Prostate gland (tissue), 2 donors: ENCODE results near the gene IL12RB1. TPM values are rescaled to one million over a fixed set of nuclear protein-coding genes. Genes with fewer than 3 reads are reported as not detected.

ENCODE experiments used
- DNase-seq: peaks from one replicate; pipeline ENCODE4 v3.0.0-alpha.2; 2019; ENCODE audit warnings: low spot score
- H3K27ac ChIP-seq, 2 donors: fragments of 200-600 bp; sonication (generic); 2 replicates each; pipeline ENCODE4 v1.5.1; 2017 to 2019
- H3K27me3 ChIP-seq: fragments of 200-600 bp; sonication (generic); replicated peaks from 2 replicates; pipeline ENCODE4 v1.5.1; 2019; ENCODE audit not compliant: insufficient read depth
- H3K36me3 ChIP-seq, 2 donors: fragments of 200-600 bp; sonication (generic); 1 replicate in 1 of 2; 2 replicates in 1 of 2; pipeline versions ENCODE4 v1.5.1 to v1.8.1; 2017 to 2019
- H3K4me1 ChIP-seq: fragments of 200-600 bp; sonication (generic); replicated peaks from 2 replicates; pipeline ENCODE4 v1.5.1; 2019
- H3K4me3 ChIP-seq, 2 donors: fragments of 200-600 bp; sonication (generic); 2 replicates each; pipeline ENCODE4 v1.5.1; 2017 to 2019
- H3K9me3 ChIP-seq: fragments of 200-600 bp; sonication (generic); 2 replicates; pipeline ENCODE4 v1.5.1; 2017
- POLR2A ChIP-seq: fragments of 450-650 bp; IDR thresholded peaks from one replicate; pipeline ENCODE4 v1.6.1; 2016; ENCODE audit warnings: antibody characterized with exemption, mild to moderate bottlenecking
- POLR2AphosphoS5 ChIP-seq: sonication (generic); formaldehyde crosslinking; IDR thresholded peaks from one replicate; pipeline ENCODE4 v1.6.1; 2017; ENCODE audit warnings: antibody characterized with exemption
- WGBS: methylation state at CpG from one replicate; pipeline ENCODE4 v1.1.5; 2018; 5-methylcytosine and 5-hydroxymethylcytosine counted together
- intact Hi-C: fragments of 100-400 bp; cut with DNase I; formaldehyde crosslinking; loops from one replicate; pipeline ENCODE4 v1.14.2; 2022
- total RNA-seq, 2 donors: library from RNA; depleted of rRNA; stranded (reverse); fragments of >200 nt; gene quantifications; one replicate each; pipeline ENCODE4 v1.1.0, GENCODE V29; 2016
- TF ChIP-seq, protein P1 (sequence below), 4 experiments: fragments of 200-600 bp in 2 of 4; fragments of 450-650 bp in 2 of 4; sonication (generic) in 2 of 4; IDR thresholded peaks; 1 replicate in 3 of 4; 2 replicates in 1 of 4; pipeline ENCODE4 v1.5.1; 2016 to 2019; ENCODE audit warnings: antibody characterized with exemption in 4 of 4, mild to moderate bottlenecking in 2 of 4, moderate library complexity in 2 of 4

Gene IL12RB1
- total RNA-seq, 2 donors from 2014 or later = 0.62 to 0.73 TPM

DNA sequence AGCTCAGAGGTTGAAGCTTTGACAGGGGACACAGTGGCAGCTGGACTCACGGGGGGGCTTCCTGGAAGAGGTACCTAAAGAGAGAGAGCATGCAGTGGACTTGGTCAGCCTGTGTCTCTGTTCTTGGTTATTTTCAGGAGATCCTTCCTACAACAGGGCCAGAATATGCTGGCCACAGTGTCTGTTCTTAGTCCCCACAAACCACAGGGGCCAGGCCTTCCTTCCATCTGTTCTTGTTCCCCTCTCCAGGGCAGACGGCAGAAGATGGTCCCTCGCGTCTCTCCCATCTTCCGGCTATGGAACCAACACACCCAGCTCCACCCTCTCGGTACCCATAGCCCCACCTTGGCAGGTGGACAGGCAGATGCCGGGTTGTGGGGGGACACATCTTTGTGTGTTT is 35.7 kb upstream of the IL12RB1 start:
- Histone ChIP-seq H3K9me3 (no peaks in the 10 kb centered on the region), H3K27me3 (no peaks in the 10 kb centered on the region), H3K4me1 (peaks cover 1% of the 10 kb centered on the region), H3K4me3 (no peak overlapping the region), H3K36me3 (no peaks in the 10 kb centered on the region), H3K27ac (no peak overlapping the region)
- WGBS = 91% methylated on average over 7 of the region's 7 CpGs
- DNase-seq = no peak
- TF ChIP-seq POLR2A (no peak), POLR2AphosphoS5 (no peak)
- TF ChIP-seq, protein P1, sequence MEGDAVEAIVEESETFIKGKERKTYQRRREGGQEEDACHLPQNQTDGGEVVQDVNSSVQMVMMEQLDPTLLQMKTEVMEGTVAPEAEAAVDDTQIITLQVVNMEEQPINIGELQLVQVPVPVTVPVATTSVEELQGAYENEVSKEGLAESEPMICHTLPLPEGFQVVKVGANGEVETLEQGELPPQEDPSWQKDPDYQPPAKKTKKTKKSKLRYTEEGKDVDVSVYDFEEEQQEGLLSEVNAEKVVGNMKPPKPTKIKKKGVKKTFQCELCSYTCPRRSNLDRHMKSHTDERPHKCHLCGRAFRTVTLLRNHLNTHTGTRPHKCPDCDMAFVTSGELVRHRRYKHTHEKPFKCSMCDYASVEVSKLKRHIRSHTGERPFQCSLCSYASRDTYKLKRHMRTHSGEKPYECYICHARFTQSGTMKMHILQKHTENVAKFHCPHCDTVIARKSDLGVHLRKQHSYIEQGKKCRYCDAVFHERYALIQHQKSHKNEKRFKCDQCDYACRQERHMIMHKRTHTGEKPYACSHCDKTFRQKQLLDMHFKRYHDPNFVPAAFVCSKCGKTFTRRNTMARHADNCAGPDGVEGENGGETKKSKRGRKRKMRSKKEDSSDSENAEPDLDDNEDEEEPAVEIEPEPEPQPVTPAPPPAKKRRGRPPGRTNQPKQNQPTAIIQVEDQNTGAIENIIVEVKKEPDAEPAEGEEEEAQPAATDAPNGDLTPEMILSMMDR (IDR thresholded peaks at IDR 0.05) = no peak
- intact Hi-C loops = no loop called here

DNA sequence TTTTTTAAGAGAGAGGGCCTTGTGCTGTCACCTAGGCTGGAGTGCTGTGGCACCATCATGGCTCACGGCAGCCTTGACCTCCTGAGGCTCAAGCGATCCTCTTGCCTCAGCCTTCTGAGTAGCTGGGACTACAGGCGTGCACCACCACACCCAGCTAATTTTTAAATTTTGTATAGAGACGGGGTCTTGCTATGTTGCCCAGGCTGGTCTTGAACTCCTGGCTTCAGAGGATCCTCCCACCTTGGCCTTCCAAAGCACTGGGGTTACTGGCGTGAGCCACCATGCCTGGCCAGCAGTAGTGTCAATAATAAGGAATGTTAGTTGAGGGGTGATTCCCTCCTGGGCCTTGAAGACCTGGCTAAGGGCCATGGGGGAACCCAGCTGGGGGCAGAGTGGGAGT is 34.4 kb upstream of the IL12RB1 start:
- Histone ChIP-seq H3K4me1 (peaks cover 6% of the 10 kb centered on the region), H3K36me3 (no peaks in the 10 kb centered on the region), H3K27ac (no peak overlapping the region), H3K9me3 (no peaks in the 10 kb centered on the region), H3K4me3 (no peak overlapping the region), H3K27me3 (no peaks in the 10 kb centered on the region)
- TF ChIP-seq, protein P1 (IDR thresholded peaks at IDR 0.05) = no peak
- TF ChIP-seq POLR2AphosphoS5 (no peak), POLR2A (no peak)
- WGBS = 97% methylated on average over 5 of the region's 5 CpGs
- DNase-seq = no peak
- intact Hi-C loops = no loop called here

DNA sequence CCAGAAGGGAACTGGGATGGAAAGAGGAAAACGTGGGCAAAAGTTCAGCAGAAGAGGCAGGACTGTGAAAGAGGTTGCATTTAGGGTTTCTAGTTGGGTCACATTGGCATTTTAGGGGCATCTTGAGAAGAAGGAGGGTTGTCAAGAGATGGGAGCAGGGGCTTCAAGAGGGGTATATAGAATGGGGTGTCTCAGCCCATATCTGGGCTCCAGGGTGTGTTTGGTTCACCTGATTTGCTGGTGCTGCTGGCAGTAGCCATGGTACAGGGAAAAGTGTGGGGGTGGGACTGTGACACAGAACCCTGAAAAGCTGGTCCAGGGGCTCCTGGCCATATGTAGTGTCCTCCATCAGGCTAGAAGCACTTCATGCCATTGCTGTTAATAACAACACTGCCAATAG is 33.4 kb upstream of the IL12RB1 start:
- no peak for TF ChIP-seq POLR2A
- DNase-seq = no peak
- Histone ChIP-seq H3K36me3 (no peaks in the 10 kb centered on the region), H3K27me3 (no peaks in the 10 kb centered on the region), H3K27ac (no peak overlapping the region), H3K9me3 (no peaks in the 10 kb centered on the region), H3K4me1 (peaks cover 6% of the 10 kb centered on the region), H3K4me3 (no peak overlapping the region)
- WGBS = 68% methylated on average over 1 of the region's 1 CpG
- intact Hi-C loops = no loop called here

DNA sequence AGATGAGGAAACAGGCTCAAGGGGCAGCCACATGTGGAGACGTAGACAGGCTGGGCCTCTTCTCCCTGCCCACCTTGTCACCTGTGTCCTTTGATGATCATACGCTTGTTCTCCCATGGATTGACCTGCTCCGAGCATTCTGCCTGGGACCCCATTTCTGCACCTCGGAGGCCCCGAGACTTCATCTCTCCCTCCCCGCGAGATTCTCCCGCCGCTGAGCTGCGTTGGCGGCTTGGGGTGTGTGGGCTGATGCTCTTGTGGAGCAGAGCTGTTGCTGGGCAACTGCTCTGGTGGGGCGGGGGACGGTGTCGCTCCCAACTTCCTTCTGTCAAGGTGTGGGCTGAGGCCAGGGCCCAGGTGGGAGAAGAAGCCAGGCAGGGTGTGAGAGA is 33.0 kb upstream of the IL12RB1 start:
- Histone ChIP-seq H3K4me3 (no peak overlapping the region), H3K27ac (no peak overlapping the region), H3K4me1 (peaks cover 6% of the 10 kb centered on the region), H3K36me3 (no peaks in the 10 kb centered on the region), H3K9me3 (no peaks in the 10 kb centered on the region), H3K27me3 (no peaks in the 10 kb centered on the region)
- no peak for DNase-seq
- intact Hi-C loops = loop anchor here (5.0 kb wide), 1 partner anchor 33 kb away; the partner anchor contains the start of gene PIK3R2
- WGBS = 79% methylated on average over 14 of the region's 14 CpGs
- TF ChIP-seq POLR2A (no peak), POLR2AphosphoS5 (no peak)
- TF ChIP-seq, protein P1 (IDR thresholded peaks at IDR 0.05) = no peak

DNA sequence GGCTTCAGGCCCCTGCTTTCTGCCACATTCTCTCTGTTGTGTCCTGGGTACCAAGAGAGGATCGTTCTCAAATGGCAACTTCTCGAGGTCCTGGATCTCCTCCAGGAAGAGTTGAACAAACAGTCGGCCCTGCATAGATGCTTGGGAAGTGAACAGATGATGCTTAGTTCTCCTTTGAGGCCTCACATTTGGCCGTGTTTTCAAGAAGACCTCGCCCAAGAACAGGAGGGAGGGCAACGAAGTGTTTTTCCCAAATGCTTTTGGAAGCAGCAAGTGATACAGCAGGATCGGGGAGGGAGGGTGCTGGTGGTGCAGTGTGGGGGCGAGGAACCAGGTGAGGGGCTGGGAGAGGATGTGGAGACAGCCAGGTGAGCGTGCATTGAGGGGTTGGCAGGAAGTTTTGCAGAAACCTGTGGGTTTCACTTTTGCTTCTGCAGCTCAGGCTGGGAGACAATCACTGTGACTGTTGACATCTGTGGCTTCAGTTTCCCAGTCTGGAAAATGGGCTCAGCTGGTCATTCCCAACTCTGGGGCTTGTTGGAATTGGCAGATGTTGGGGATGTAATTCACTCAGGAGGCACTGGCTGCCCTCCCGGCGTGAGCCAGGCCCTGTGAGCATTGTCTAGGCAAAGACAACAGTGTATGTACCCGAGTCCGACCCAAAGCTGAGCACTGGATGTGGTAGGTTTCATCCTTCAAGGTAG is 32.4 kb upstream of the IL12RB1 start:
- intact Hi-C loops = loop anchor here (5.0 kb wide), 1 partner anchor 33 kb away; the partner anchor contains the start of gene PIK3R2
- Histone ChIP-seq H3K27ac (peak overlapping the region in 1 of 2 donors; percentile 80), H3K4me1 (peaks cover 6% of the 10 kb centered on the region), H3K36me3 (no peaks in the 10 kb centered on the region), H3K27me3 (no peaks in the 10 kb centered on the region), H3K9me3 (no peaks in the 10 kb centered on the region), H3K4me3 (no peak overlapping the region)
- TF ChIP-seq, protein P1 (IDR thresholded peaks at IDR 0.05) = no peak
- no peak for TF ChIP-seq POLR2A
- TF ChIP-seq POLR2AphosphoS5 = no peak
- DNase-seq = no peak
- 37% methylated on average over 13 of the region's 13 CpGs for WGBS
